Activated CD4-positive, alpha-beta memory T cell treated with anti-CD3 and anti-CD28 coated beads, Interleukin-2, amount 10 ng/mL, durations not matched to agents 7 days and 5 days (primary cell): ENCODE results near the gene CISH. TPM values are rescaled to one million over a fixed set of nuclear protein-coding genes. Genes with fewer than 3 reads are reported as not detected.

Experiments
- CTCF ChIA-PET: fragments of 350-600 bp; sonication (Branson Sonifier 250); formaldehyde crosslinking; loops from one replicate; lab custom pipeline; 2021; ENCODE audit warnings: antibody characterized with exemption, inconsistent platforms; lab: Charles Lee
- POLR2A ChIA-PET: fragments of 350-600 bp; sonication (Branson Sonifier 250); formaldehyde crosslinking; loops from one replicate; lab custom pipeline; 2021; ENCODE audit warnings: antibody characterized with exemption; lab: Charles Lee
- DNase-seq: peaks from one replicate; pipeline ENCODE4 v3.0.0-alpha.2; 2020
- H3K27ac Mint-ChIP-seq: one replicate; pipeline ENCODE4 v1.8.0; 2021; ENCODE audit warnings: mild to moderate bottlenecking, mixed read lengths
- H3K27me3 Mint-ChIP-seq: one replicate; pipeline ENCODE4 v1.8.0; 2021; ENCODE audit warnings: mixed read lengths
- H3K36me3 Mint-ChIP-seq: one replicate; pipeline ENCODE4 v1.8.0; 2021; ENCODE audit warnings: low read depth, mixed read lengths
- H3K4me1 Mint-ChIP-seq: one replicate; pipeline ENCODE4 v1.8.0; 2021; ENCODE audit warnings: mixed read lengths
- H3K4me3 Mint-ChIP-seq: one replicate; pipeline ENCODE4 v1.8.0; 2021; ENCODE audit warnings: mild to moderate bottlenecking, mixed read lengths
- H3K9me3 Mint-ChIP-seq: one replicate; pipeline ENCODE4 v1.8.0; 2021; ENCODE audit warnings: mixed read lengths
- total RNA-seq, 2 experiments: library from RNA; stranded (reverse); gene quantifications; one replicate each; pipeline ENCODE4 v1.2.3, GENCODE V29; 2021

CISH gene
- total RNA-seq, 2 experiments from 2014 or later: 328 to 335 TPM

DNA sequence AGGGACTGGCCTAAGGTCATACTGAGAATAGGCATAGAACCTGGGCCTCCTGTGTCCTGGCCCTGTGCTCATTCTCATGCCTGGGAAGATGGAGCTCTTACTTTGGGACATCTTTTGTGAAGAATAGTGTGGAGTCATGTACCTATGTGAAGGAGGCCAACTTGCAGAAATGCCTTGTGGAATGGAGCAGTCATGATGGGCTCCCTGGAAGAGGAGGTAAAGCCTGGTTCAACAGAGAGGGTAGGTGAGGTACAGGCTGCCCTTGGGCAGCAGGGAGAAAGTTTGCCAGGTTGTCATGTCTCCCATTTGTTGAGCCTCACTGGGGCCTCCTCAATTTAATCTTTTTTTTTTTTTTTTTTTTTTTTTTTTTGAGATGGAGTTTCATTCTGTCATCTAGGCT lies 23.5 kb upstream of the CISH start:
- Mint-ChIP-seq H3K4me1 (peaks cover 79% of the 10 kb centered on the region), H3K27ac (peak overlapping the region; percentile 11), H3K36me3 (peaks cover 44% of the 10 kb centered on the region), H3K27me3 (no peaks in the 10 kb centered on the region), H3K9me3 (no peaks in the 10 kb centered on the region), H3K4me3 (no peak overlapping the region)
- POLR2A ChIA-PET: interaction anchor here (3.5 to 10.0 kb wide), 2 partner anchors 11 to 16 kb away, joined by 14 to 70 read pairs; partner anchors contain the start of gene MAPKAPK3
- CTCF ChIA-PET: interaction anchor here (0.7 to 1.6 kb wide), 3 partner anchors 19 to 20 kb away, joined by 3 to 4 read pairs (median 4); no protein-coding TSS in a partner anchor
- DNase-seq: no peak

DNA sequence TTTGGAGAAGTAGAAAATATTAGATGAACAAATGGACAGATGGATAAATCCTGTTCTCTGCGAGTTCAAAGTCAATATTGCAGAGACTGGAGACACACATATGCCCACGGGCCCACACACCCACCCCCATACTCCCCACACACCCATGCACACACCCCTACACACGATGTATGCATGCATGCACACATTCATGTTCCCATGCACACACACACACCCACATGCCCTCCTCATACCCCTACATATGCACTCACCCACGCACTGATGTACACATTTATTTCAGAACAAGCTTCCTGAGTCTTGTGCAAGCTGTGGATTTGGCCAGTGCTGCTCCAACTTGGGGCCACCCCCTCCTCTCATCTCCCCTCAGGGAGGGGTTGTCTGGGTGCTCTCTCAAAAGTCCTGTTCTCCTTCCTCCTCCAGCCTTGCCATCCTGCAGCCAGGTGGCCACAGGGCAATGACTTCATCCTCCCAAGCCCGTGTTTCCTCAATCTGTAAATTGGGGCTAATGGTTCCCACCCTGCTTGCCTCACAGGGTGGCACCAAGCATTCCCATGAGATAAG lies 21.7 kb upstream of the CISH start:
- H3K9me3 Mint-ChIP-seq: no peaks in the 10 kb centered on the region
- POLR2A ChIA-PET: interaction anchor here (1.2 to 10.0 kb wide), 6 partner anchors 9 to 24 kb away, joined by 3 to 70 read pairs (median 9); partner anchors contain the start of genes CISH and MAPKAPK3
- no peak for DNase-seq
- peaks cover 50% of the 10 kb centered on the region for H3K36me3 Mint-ChIP-seq
- CTCF ChIA-PET: interaction anchor here (0.9 kb wide), 1 partner anchor 19 kb away, joined by 5 read pairs; no protein-coding TSS in a partner anchor
- H3K27ac Mint-ChIP-seq: peak overlapping the region; percentile 75
- no peaks in the 10 kb centered on the region for H3K27me3 Mint-ChIP-seq
- peaks cover 90% of the 10 kb centered on the region for H3K4me1 Mint-ChIP-seq
- H3K4me3 Mint-ChIP-seq: no peak overlapping the region

DNA sequence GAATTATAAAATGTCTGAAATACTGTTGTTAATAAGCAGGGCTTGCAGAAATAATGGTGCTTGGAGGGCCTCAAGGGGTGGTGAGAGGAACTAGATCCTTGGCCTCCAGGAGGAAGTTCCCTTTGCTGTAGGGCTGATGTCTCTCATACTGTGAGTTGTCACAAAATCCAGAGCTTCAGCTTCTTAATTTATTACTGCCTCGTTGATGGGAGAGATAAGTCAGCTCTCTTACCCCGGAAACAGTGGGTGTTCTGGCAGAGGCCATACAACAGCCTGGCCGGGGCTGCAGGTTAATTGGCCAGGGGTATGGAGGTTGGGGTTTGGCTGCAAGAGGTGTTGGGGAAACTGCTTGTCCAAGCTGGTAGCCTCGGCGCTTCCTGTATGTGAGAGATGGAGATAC lies 20.9 kb upstream of the CISH start:
- peaks cover 90% of the 10 kb centered on the region for H3K4me1 Mint-ChIP-seq
- no peaks in the 10 kb centered on the region for H3K9me3 Mint-ChIP-seq
- peaks cover 47% of the 10 kb centered on the region for H3K36me3 Mint-ChIP-seq
- H3K27ac Mint-ChIP-seq: peak overlapping the region; percentile 75
- H3K4me3 Mint-ChIP-seq: no peak overlapping the region
- H3K27me3 Mint-ChIP-seq: no peaks in the 10 kb centered on the region
- ChIA-PET CTCF (interaction anchor here (0.6 to 3.1 kb wide), 5 partner anchors 13 to 285 kb away, joined by 4 to 21 read pairs (median 8); partner anchors contain the start of gene MAPKAPK3), POLR2A (interaction anchor here (0.9 to 10.0 kb wide), 9 partner anchors 8 to 753 kb away, joined by 3 to 70 read pairs (median 4); partner anchors contain the start of genes CISH, MANF and MAPKAPK3)
- peak; percentile 28 for DNase-seq

GRCh38 chr3:50630877-50631276 lies 19.3 kb upstream of the CISH start:
- POLR2A ChIA-PET: interaction anchor here (1.0 to 10.0 kb wide), 3 partner anchors 11 to 45 kb away, joined by 3 to 70 read pairs (median 14); partner anchors contain the start of gene MAPKAPK3
- Mint-ChIP-seq H3K4me1 (peaks cover 89% of the 10 kb centered on the region), H3K9me3 (no peaks in the 10 kb centered on the region), H3K36me3 (peaks cover 50% of the 10 kb centered on the region), H3K27me3 (no peaks in the 10 kb centered on the region), H3K4me3 (no peak overlapping the region), H3K27ac (peak overlapping the region; percentile 47)
- CTCF ChIA-PET: interaction anchor here (1.2 to 3.1 kb wide), 5 partner anchors 11 to 285 kb away, joined by 3 to 21 read pairs (median 8); partner anchors contain the start of genes MAPKAPK3 and ZMYND10
- no peak for DNase-seq

DNA sequence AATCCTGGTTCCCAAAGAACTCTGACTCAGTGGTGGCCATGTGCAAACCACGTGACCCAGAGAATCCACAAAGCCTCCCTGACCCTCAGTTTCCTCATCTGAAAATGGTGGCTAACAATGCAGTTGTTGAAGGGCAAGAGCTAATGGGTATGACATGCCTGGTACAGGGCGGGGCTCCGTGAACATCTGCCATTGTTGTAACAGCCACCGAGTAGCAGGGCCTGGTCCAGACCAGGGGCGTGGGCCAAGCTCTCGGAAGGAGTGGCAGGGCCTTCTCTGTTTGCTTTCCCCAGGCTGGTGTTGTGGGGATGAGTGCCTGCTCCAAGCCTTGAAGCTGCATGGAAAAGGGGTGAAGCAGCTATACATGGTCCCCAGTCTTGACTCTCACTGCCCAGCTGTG lies 18.8 kb upstream of the CISH start:
- H3K4me3 Mint-ChIP-seq: no peak overlapping the region
- H3K27me3 Mint-ChIP-seq: no peaks in the 10 kb centered on the region
- H3K36me3 Mint-ChIP-seq: peaks cover 53% of the 10 kb centered on the region
- no peak overlapping the region for H3K27ac Mint-ChIP-seq
- H3K4me1 Mint-ChIP-seq: peaks cover 92% of the 10 kb centered on the region
- ChIA-PET POLR2A (interaction anchor here (1.0 to 10.0 kb wide), 4 partner anchors 11 to 45 kb away, joined by 3 to 70 read pairs (median 10); partner anchors contain the start of genes DOCK3 and MAPKAPK3), CTCF (interaction anchor here (1.2 to 3.1 kb wide), 5 partner anchors 11 to 285 kb away, joined by 3 to 21 read pairs (median 8); partner anchors contain the start of genes MAPKAPK3 and ZMYND10)
- no peak for DNase-seq
- H3K9me3 Mint-ChIP-seq: no peaks in the 10 kb centered on the region

DNA sequence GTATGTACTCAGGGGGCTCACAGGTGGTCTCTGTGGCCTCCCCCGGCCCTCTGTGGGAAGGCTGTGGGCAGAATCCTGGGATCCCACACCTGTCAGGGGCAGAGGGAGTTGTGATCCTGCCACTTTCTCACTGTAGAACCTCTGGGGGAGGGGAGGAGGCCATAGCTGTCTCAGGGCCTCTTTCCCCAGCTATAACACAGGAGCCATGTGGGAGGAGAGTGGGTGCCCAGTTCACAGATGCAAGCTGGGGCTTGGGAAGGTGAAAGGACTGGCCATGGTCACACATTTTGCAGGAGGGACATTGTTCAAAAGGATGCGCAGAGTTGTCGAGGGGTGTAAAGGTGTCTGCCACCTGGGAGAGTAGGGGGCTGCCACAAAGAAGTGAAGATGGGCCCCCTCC lies 17.0 kb upstream of the CISH start:
- H3K36me3 Mint-ChIP-seq: peaks cover 63% of the 10 kb centered on the region
- no peaks in the 10 kb centered on the region for H3K9me3 Mint-ChIP-seq
- peak overlapping the region; percentile 40 for H3K27ac Mint-ChIP-seq
- ChIA-PET POLR2A (interaction anchor here (1.1 to 34.1 kb wide), 4 partner anchors 9 to 51 kb away, joined by 4 to 4963 read pairs (median 38); partner anchors contain the start of genes C3orf18, DOCK3, HEMK1 and MAPKAPK3), CTCF (interaction anchor here (1.1 to 2.1 kb wide), 3 partner anchors 24 to 43 kb away, joined by 3 to 8 read pairs (median 3); no protein-coding TSS in a partner anchor)
- peaks cover 97% of the 10 kb centered on the region for H3K4me1 Mint-ChIP-seq
- DNase-seq: no peak
- H3K4me3 Mint-ChIP-seq: no peak overlapping the region
- no peaks in the 10 kb centered on the region for H3K27me3 Mint-ChIP-seq

GRCh38 chr3:50627407-50628051 lies 16.0 kb upstream of the CISH start:
- Mint-ChIP-seq H3K27me3 (no peaks in the 10 kb centered on the region), H3K27ac (peak overlapping the region; percentile 40), H3K4me1 (peaks cover 97% of the 10 kb centered on the region), H3K36me3 (peaks cover 68% of the 10 kb centered on the region), H3K9me3 (no peaks in the 10 kb centered on the region), H3K4me3 (no peak overlapping the region)
- POLR2A ChIA-PET: interaction anchor here (1.1 to 34.1 kb wide), 3 partner anchors 8 to 50 kb away, joined by 4 to 4963 read pairs (median 70); partner anchors contain the start of genes C3orf18, HEMK1 and MAPKAPK3
- CTCF ChIA-PET: interaction anchor here (0.8 to 2.1 kb wide), 5 partner anchors 9 to 30 kb away, joined by 3 to 8 read pairs (median 3); no protein-coding TSS in a partner anchor
- DNase-seq: no peak

DNA sequence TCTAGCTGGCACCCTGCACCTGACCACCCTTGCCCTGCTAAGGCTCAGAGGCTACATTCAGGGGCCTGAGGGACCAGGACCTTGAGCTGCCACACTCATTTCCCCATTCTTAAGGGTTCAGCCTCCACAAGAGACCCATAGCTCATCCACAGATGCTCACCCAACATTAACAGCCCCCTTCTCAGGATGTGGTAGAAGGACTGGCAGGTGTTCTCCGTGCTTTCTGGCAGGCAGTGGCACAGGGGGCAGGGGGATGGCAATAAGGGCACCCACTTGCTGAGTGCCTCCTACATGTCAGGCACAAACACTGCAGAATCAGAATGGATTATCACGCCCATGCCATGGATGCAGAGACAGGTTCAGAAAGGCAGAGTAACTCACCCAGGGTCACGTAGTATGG lies 14.8 kb upstream of the CISH start:
- POLR2A ChIA-PET: interaction anchor here (10.0 to 34.1 kb wide), 2 partner anchors 7 to 49 kb away, joined by 70 to 4963 read pairs; partner anchors contain the start of genes C3orf18, HEMK1 and MAPKAPK3
- Mint-ChIP-seq H3K27ac (peak overlapping the region; percentile 52), H3K4me3 (no peak overlapping the region), H3K4me1 (peaks cover 97% of the 10 kb centered on the region), H3K9me3 (no peaks in the 10 kb centered on the region), H3K36me3 (peaks cover 74% of the 10 kb centered on the region), H3K27me3 (no peaks in the 10 kb centered on the region)
- DNase-seq: no peak
- CTCF ChIA-PET: interaction anchor here (1.3 to 1.6 kb wide), 2 partner anchors 10 to 27 kb away, joined by 5 read pairs; no protein-coding TSS in a partner anchor

GRCh38 chr3:50625231-50626182 lies 13.9 kb upstream of the CISH start:
- H3K27ac Mint-ChIP-seq: peak overlapping the region; percentile 92
- no peaks in the 10 kb centered on the region for H3K9me3 Mint-ChIP-seq
- no peak for DNase-seq
- ChIA-PET CTCF (interaction anchor here (1.3 to 1.6 kb wide), 3 partner anchors 9 to 50 kb away, joined by 3 to 5 read pairs (median 5); no protein-coding TSS in a partner anchor), POLR2A (interaction anchor here (0.9 to 34.1 kb wide), 8 partner anchors 6 to 48 kb away, joined by 4 to 4963 read pairs (median 12); partner anchors contain the start of genes C3orf18, CISH, HEMK1 and MAPKAPK3)
- H3K36me3 Mint-ChIP-seq: peaks cover 73% of the 10 kb centered on the region
- peaks cover 95% of the 10 kb centered on the region for H3K4me1 Mint-ChIP-seq
- H3K27me3 Mint-ChIP-seq: no peaks in the 10 kb centered on the region
- no peak overlapping the region for H3K4me3 Mint-ChIP-seq

DNA sequence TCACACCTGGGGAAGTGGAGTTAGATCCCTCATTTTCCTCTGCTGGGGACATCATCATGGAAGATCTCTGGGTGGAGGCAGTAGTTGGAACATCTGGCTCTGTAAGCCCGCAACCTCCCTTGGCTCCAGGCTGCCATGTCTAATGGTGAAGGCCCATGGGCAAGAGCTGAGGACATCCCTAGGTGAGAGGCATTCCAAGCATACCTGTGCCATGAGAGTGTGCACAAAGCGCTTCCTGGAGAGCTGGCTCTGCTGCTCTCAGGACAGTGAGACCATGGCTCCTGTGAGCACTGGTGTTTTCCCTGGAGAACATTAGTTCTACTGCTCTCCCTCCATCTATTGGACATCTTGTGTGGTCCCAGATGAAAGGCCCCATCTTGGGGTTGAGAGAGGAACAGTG lies 13.1 kb upstream of the CISH start:
- Mint-ChIP-seq H3K4me3 (peak overlapping the region; percentile 62), H3K9me3 (no peaks in the 10 kb centered on the region), H3K27me3 (no peaks in the 10 kb centered on the region), H3K4me1 (peaks cover 95% of the 10 kb centered on the region), H3K27ac (peak overlapping the region; percentile 92), H3K36me3 (peaks cover 78% of the 10 kb centered on the region)
- ChIA-PET POLR2A (interaction anchor here (0.8 to 34.1 kb wide), 11 partner anchors 9 to 760 kb away, joined by 3 to 4963 read pairs (median 7); partner anchors contain the start of genes C3orf18, CISH, HEMK1 and MANF), CTCF (interaction anchor here (1.5 kb wide), 1 partner anchor 51 kb away, joined by 3 read pairs; no protein-coding TSS in a partner anchor)
- DNase-seq: no peak

- peak; percentile 68 for DNase-seq
- H3K9me3 Mint-ChIP-seq: no peaks in the 10 kb centered on the region
- H3K36me3 Mint-ChIP-seq: peaks cover 78% of the 10 kb centered on the region
- peaks cover 95% of the 10 kb centered on the region for H3K4me1 Mint-ChIP-seq
- H3K4me3 Mint-ChIP-seq: peak overlapping the region; percentile 62
- peak overlapping the region; percentile 92 for H3K27ac Mint-ChIP-seq
- ChIA-PET POLR2A (interaction anchor here (0.7 to 34.1 kb wide), 14 partner anchors 8 to 1051 kb away, joined by 3 to 4963 read pairs (median 5); partner anchors contain the start of genes C3orf18, CISH, HEMK1 and MANF), CTCF (interaction anchor here (0.6 to 1.5 kb wide), 3 partner anchors 12 to 765 kb away, joined by 3 to 4 read pairs (median 3); no protein-coding TSS in a partner anchor)
- no peaks in the 10 kb centered on the region for H3K27me3 Mint-ChIP-seq
Observed at GRCh38 chr3:50623840-50624474, 12.4 kb upstream of the CISH start.
